HepG2 (cell line): ENCODE measurements around the gene RRBP1. TPM values are rescaled to one million over a fixed set of nuclear protein-coding genes. Genes with fewer than 3 reads are reported as not detected.

Experiments used
- AGO2 ChIP-seq: fragments of 200-400 bp; formaldehyde crosslinking; optimal IDR thresholded peaks from 2 replicates; pipeline ENCODE3; 2017; ENCODE audit warnings: mild to moderate bottlenecking, low read depth, low read length, moderate library complexity
- ATRX ChIP-seq: sonication (generic); formaldehyde crosslinking; IDR thresholded peaks from 2 replicates; pipeline ENCODE4 v1.4.0; 2020; ENCODE audit warnings: missing genetic modification reagents, borderline replicate concordance
- ESRRA ChIP-seq: sonication (generic); formaldehyde crosslinking; IDR thresholded peaks from 2 replicates; pipeline ENCODE4 v1.5.1; 2020; ENCODE audit warnings: mild to moderate bottlenecking, low read depth, missing genetic modification reagents
- GFI1 ChIP-seq: sonication (generic); formaldehyde crosslinking; IDR thresholded peaks from 2 replicates; pipeline ENCODE4 v1.5.0; 2020; ENCODE audit warnings: missing genetic modification reagents, mild to moderate bottlenecking, borderline replicate concordance
- HMGA1 ChIP-seq: sonication (generic); formaldehyde crosslinking; conservative IDR thresholded peaks from 2 replicates; pipeline ENCODE4 v1.4.0; 2020; ENCODE audit warnings: missing genetic modification reagents
- KAT8 ChIP-seq: IDR thresholded peaks from 2 replicates; pipeline ENCODE4 v1.6.1; 2016; ENCODE audit warnings: missing genetic modification reagents, missing compliant biosample characterization
- MAFG ChIP-seq: sonication (generic); formaldehyde crosslinking; IDR thresholded peaks from 2 replicates; pipeline ENCODE4 v1.5.1; 2020; ENCODE audit warnings: mild to moderate bottlenecking, missing genetic modification reagents
- PAWR ChIP-seq: sonication (generic); formaldehyde crosslinking; IDR thresholded peaks from 2 replicates; pipeline ENCODE4 v1.4.0; 2020; ENCODE audit warnings: missing genetic modification reagents, mild to moderate bottlenecking, borderline replicate concordance
- PHF8 ChIP-seq: sonication (generic); formaldehyde crosslinking; IDR thresholded peaks from 2 replicates; pipeline ENCODE4 v1.5.0; 2020; ENCODE audit warnings: missing genetic modification reagents
- RAD21 ChIP-seq: fragments of 450-650 bp; formaldehyde crosslinking; IDR thresholded peaks from 2 replicates; pipeline ENCODE4 v1.5.0; 2020; ENCODE audit warnings: mild to moderate bottlenecking
- ZFP62 ChIP-seq: sonication (generic); formaldehyde crosslinking; IDR thresholded peaks from 2 replicates; pipeline ENCODE4 v1.4.0; 2020; ENCODE audit warnings: missing genetic modification reagents
- ZNF124 ChIP-seq: sonication (generic); formaldehyde crosslinking; IDR thresholded peaks from 2 replicates; pipeline ENCODE4 v1.4.0; 2020; ENCODE audit warnings: missing genetic modification reagents
- ZNF446 ChIP-seq: sonication (generic); formaldehyde crosslinking; IDR thresholded peaks from 2 replicates; pipeline ENCODE4 v1.5.0; 2020; ENCODE audit warnings: mild to moderate bottlenecking, missing genetic modification reagents
- ZNF556 ChIP-seq: sonication (generic); formaldehyde crosslinking; IDR thresholded peaks from 2 replicates; pipeline ENCODE4 v1.4.0; 2020; ENCODE audit warnings: mild to moderate bottlenecking, missing genetic modification reagents, borderline replicate concordance
- ZNF557 ChIP-seq: sonication (generic); formaldehyde crosslinking; IDR thresholded peaks from 2 replicates; pipeline ENCODE4 v1.4.0; 2020; ENCODE audit warnings: missing genetic modification reagents
- ZNF614 ChIP-seq: IDR thresholded peaks from 2 replicates; pipeline ENCODE4 v1.6.1; 2018; ENCODE audit warnings: missing biosample characterization, missing genetic modification reagents, inconsistent platforms, borderline replicate concordance
- ZSCAN20 ChIP-seq: sonication (generic); formaldehyde crosslinking; IDR thresholded peaks from 2 replicates; pipeline ENCODE4 v1.4.0; 2020; ENCODE audit warnings: missing genetic modification reagents, mild to moderate bottlenecking, borderline replicate concordance
- polyA plus RNA-seq, 8 experiments: library from polyadenylated mRNA; depleted of rRNA in 3 of 8; stranded (reverse) in 7 of 8; unstranded in 1 of 8; fragments of >200 nt; fragmentation: Illumina TruSeq in 4 of 8; extraction: Trizol in 4 of 8; gene quantifications; 2 replicates each; pipeline versions ENCODE4 v1.2.1 to v1.2.3, GENCODE V29; 2011 to 2016; ENCODE audit warnings: low read depth in 4 of 8, missing spikeins in 1 of 8, mixed read lengths in 1 of 8; ENCODE audit not compliant: insufficient read depth in 1 of 8
- total RNA-seq, 5 experiments: library from RNA; depleted of rRNA; stranded (reverse); fragments of >200 nt; fragmentation: Illumina TruSeq; extraction: Trizol; gene quantifications; 2 replicates each; pipeline ENCODE4 v1.2.3, GENCODE V29; 2016; ENCODE audit warnings: low read depth in 1 of 5
- TF ChIP-seq, protein P1 (sequence below): sonication (generic); formaldehyde crosslinking; IDR thresholded peaks from 2 replicates; pipeline ENCODE4 v1.5.1; 2020; ENCODE audit warnings: missing genetic modification reagents, mild to moderate bottlenecking, borderline replicate concordance
- TF ChIP-seq, protein P2 (sequence below): sonication (generic); formaldehyde crosslinking; IDR thresholded peaks from 2 replicates; pipeline ENCODE4 v1.4.0; 2020; ENCODE audit warnings: mild to moderate bottlenecking, missing genetic modification reagents
- TF ChIP-seq, protein P3 (sequence below), 2 experiments: IDR thresholded peaks; 2 replicates each; pipeline ENCODE4 v1.6.1; 2011 to 2012; ENCODE audit warnings: low read length in 2 of 2, borderline replicate concordance in 1 of 2, low read depth in 1 of 2, mild to moderate bottlenecking in 1 of 2, moderate library complexity in 1 of 2
- TF ChIP-seq, protein P4 (sequence below): sonication (generic); formaldehyde crosslinking; IDR thresholded peaks from 2 replicates; pipeline ENCODE4 v1.5.0; 2020; ENCODE audit warnings: missing genetic modification reagents
- TF ChIP-seq, protein P5 (sequence below): sonication (generic); formaldehyde crosslinking; IDR thresholded peaks from 2 replicates; pipeline ENCODE4 v1.8.0; 2022; ENCODE audit warnings: mild to moderate bottlenecking, missing genetic modification reagents

The RRBP1 gene
- total and polyA plus RNA-seq, 2 of the 13 experiments (the other 11 are each of a cell fraction or from before 2014, with no cell fraction given) = 150 to 222 TPM

DNA sequence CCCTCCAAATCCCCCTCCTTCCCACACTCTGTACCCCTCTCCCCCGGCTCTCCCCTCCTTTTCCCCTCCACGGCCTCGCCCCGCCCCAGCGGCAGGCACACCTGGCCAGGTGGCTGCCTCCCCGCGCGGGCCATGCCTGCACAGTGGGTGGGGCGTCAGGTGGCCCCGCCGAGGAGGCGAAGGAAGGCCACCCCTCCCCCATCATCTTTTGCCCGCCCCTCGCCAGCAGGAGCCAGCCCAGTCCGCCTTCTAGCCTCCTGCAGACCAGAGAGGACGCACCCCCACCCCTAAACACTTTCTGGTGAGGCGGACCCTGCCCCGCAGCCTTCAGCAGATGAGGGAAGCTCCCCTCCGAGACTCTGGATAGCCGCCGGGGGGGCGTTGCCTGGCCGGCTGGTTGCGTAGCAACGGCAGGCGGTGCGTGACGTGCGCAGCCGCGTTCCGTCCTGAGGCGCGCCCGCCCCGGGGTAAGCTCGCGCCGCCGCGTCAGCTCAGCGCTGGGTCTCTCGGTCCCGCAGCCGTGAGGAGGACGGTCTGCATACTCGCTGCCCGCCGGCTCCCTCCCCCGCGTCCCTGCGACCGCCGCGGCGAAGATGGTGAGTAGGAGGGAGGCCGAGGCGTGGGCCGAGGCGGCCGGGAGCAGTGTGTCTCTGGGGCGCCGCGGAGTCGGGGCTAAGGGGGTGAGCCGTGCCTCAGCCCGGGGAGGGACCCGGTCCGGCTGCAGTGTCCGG is 112.3 kb downstream of the RRBP1 start, which contains the start of gene DSTN (continued):
- TF ChIP-seq, protein P1, sequence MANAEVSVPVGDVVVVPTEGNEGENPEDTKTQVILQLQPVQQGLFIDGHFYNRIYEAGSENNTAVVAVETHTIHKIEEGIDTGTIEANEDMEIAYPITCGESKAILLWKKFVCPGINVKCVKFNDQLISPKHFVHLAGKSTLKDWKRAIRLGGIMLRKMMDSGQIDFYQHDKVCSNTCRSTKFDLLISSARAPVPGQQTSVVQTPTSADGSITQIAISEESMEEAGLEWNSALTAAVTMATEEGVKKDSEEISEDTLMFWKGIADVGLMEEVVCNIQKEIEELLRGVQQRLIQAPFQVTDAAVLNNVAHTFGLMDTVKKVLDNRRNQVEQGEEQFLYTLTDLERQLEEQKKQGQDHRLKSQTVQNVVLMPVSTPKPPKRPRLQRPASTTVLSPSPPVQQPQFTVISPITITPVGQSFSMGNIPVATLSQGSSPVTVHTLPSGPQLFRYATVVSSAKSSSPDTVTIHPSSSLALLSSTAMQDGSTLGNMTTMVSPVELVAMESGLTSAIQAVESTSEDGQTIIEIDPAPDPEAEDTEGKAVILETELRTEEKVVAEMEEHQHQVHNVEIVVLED (CRISPR knock-in tag) = peak; percentile 97
- TF ChIP-seq ZNF124 (CRISPR knock-in tag) (peak; percentile 91), HMGA1 (CRISPR knock-in tag) (no peak), ZNF556 (CRISPR knock-in tag) (0 out of 2 replicates have a peak, but pooled peaks have one; percentile 7), AGO2 (peak; percentile 88), GFI1 (CRISPR knock-in tag) (no peak), ESRRA (CRISPR knock-in tag) (no peak), PAWR (CRISPR knock-in tag) (no peak), ZSCAN20 (CRISPR knock-in tag) (no peak), KAT8 (CRISPR knock-in tag) (peak; percentile 56; the same call in 1 of the 2 replicates), ZNF557 (CRISPR knock-in tag) (no peak), ATRX (CRISPR knock-in tag) (no peak), ZFP62 (no peak), ZNF446 (CRISPR knock-in tag) (no peak), MAFG (CRISPR knock-in tag) (peak; percentile 6; the same call in 1 of the 2 replicates), PHF8 (CRISPR knock-in tag) (peak; percentile 95), ZNF614 (peak; percentile 72; the same call in 1 of the 2 replicates), RAD21 (CRISPR knock-in tag) (no peak; the same call in none of the 2 replicates)
- TF ChIP-seq, protein P2, sequence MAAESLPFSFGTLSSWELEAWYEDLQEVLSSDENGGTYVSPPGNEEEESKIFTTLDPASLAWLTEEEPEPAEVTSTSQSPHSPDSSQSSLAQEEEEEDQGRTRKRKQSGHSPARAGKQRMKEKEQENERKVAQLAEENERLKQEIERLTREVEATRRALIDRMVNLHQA = no peak
- TF ChIP-seq, protein P3, sequence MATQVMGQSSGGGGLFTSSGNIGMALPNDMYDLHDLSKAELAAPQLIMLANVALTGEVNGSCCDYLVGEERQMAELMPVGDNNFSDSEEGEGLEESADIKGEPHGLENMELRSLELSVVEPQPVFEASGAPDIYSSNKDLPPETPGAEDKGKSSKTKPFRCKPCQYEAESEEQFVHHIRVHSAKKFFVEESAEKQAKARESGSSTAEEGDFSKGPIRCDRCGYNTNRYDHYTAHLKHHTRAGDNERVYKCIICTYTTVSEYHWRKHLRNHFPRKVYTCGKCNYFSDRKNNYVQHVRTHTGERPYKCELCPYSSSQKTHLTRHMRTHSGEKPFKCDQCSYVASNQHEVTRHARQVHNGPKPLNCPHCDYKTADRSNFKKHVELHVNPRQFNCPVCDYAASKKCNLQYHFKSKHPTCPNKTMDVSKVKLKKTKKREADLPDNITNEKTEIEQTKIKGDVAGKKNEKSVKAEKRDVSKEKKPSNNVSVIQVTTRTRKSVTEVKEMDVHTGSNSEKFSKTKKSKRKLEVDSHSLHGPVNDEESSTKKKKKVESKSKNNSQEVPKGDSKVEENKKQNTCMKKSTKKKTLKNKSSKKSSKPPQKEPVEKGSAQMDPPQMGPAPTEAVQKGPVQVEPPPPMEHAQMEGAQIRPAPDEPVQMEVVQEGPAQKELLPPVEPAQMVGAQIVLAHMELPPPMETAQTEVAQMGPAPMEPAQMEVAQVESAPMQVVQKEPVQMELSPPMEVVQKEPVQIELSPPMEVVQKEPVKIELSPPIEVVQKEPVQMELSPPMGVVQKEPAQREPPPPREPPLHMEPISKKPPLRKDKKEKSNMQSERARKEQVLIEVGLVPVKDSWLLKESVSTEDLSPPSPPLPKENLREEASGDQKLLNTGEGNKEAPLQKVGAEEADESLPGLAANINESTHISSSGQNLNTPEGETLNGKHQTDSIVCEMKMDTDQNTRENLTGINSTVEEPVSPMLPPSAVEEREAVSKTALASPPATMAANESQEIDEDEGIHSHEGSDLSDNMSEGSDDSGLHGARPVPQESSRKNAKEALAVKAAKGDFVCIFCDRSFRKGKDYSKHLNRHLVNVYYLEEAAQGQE (IDR thresholded peaks at IDR 0.05; ENCODE audit: borderline replicate concordance in 1 of 2, low read depth in 1 of 2, low read length in 2 of 2) = peak in 1 of 2 experiments; percentile 28; a peak in 1 of 4 replicates
- TF ChIP-seq, protein P4, sequence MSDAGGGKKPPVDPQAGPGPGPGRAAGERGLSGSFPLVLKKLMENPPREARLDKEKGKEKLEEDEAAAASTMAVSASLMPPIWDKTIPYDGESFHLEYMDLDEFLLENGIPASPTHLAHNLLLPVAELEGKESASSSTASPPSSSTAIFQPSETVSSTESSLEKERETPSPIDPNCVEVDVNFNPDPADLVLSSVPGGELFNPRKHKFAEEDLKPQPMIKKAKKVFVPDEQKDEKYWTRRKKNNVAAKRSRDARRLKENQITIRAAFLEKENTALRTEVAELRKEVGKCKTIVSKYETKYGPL (CRISPR knock-in tag) = no peak
- TF ChIP-seq, protein P5, sequence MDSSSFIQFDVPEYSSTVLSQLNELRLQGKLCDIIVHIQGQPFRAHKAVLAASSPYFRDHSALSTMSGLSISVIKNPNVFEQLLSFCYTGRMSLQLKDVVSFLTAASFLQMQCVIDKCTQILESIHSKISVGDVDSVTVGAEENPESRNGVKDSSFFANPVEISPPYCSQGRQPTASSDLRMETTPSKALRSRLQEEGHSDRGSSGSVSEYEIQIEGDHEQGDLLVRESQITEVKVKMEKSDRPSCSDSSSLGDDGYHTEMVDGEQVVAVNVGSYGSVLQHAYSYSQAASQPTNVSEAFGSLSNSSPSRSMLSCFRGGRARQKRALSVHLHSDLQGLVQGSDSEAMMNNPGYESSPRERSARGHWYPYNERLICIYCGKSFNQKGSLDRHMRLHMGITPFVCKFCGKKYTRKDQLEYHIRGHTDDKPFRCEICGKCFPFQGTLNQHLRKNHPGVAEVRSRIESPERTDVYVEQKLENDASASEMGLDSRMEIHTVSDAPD (CRISPR knock-in tag) = no peak; the same call in 1 of the 2 replicates
